ENCODE data around the gene DNM3.

The DNM3 gene

DNA sequence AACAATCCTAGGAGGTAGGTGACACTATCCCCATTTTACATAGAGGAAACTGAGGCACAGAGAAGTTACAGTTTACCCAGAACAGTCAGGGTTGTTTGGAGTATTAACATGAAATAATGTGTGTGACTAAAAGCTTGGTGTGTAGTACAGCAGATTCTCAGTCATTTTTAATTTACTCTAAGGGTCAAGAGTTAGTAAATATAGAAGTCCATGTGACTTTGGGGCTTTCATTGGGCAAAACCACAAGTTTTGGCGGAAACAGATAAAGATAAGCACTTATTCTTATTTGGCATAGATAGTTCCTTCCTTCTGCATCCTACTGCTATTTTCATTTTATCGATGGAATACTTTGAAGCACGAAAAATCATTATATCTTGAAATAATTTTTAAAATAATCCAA, 128.5 kb downstream of the DNM3 start (continued):
- no peak for TF ChIP-seq ZIC2 (tag by site-specific recombination; IDR thresholded peaks at IDR 0.05)
- no peak for TF ChIP-seq ZNF274 (IDR thresholded peaks at IDR 0.05; ENCODE audit: low read length)
- no peak for TF ChIP-seq ZNF274 (tag by site-specific recombination; IDR thresholded peaks at IDR 0.05; ENCODE audit: borderline replicate concordance)
- TF ChIP-seq ZNF302 (tag by site-specific recombination; IDR thresholded peaks at IDR 0.05; ENCODE audit: low read depth): no peak
- TF ChIP-seq SP2 (tag by site-specific recombination; IDR thresholded peaks at IDR 0.05): no peak
- TF ChIP-seq ZNF596 (tag by site-specific recombination; IDR thresholded peaks at IDR 0.05): no peak

GRCh38 chr1:171972846-171973245, 131.5 kb downstream of the DNM3 start:
- H3K4me1 ChIP-seq (ENCODE audit: control insufficient read depth, insufficient read depth, low read length): no peaks in the 10 kb centered on the region; the same call in 1 of the 2 replicates
- CTCF ChIA-PET: interaction anchor here (2.4 kb wide), 1 partner anchor 12 kb away, joined by 9 read pairs; no protein-coding TSS in a partner anchor

GRCh38 chr1:171973421-171973820, 132.1 kb downstream of the DNM3 start:
- no peaks in the 10 kb centered on the region for H3K9me3 ChIP-seq (ENCODE audit: control insufficient read depth, insufficient read depth, low read depth, low read length)
- POLR2A ChIA-PET: no interaction called here
- CTCF ChIA-PET: interaction anchor here (2.4 kb wide), 1 partner anchor 12 kb away, joined by 9 read pairs; no protein-coding TSS in a partner anchor
- H3K4me1 ChIP-seq (ENCODE audit: control insufficient read depth, insufficient read depth, low read length): no peaks in the 10 kb centered on the region; the same call in 1 of the 2 replicates
- TF ChIP-seq ZNF530 (tag by site-specific recombination; IDR thresholded peaks at IDR 0.05; ENCODE audit: low read depth) (no peak), ZNF350 (tag by site-specific recombination; IDR thresholded peaks at IDR 0.05) (no peak), ZNF19 (tag by site-specific recombination; IDR thresholded peaks at IDR 0.05; ENCODE audit: low read depth) (no peak), ZNF280D (tag by site-specific recombination; IDR thresholded peaks at IDR 0.05) (no peak), SALL2 (tag by site-specific recombination; IDR thresholded peaks at IDR 0.05; ENCODE audit: borderline replicate concordance) (no peak), PRDM10 (tag by site-specific recombination; IDR thresholded peaks at IDR 0.05) (no peak), ZNF394 (tag by site-specific recombination; IDR thresholded peaks at IDR 0.05; ENCODE audit: borderline replicate concordance) (no peak), HOXD13 (CRISPR knock-in tag; IDR thresholded peaks at IDR 0.05; ENCODE audit: borderline replicate concordance) (no peak), ZNF664 (tag by site-specific recombination; IDR thresholded peaks at IDR 0.05) (no peak), HOXC10 (CRISPR knock-in tag; IDR thresholded peaks at IDR 0.05) (no peak)
- no peak overlapping the region for H3K27ac ChIP-seq (ENCODE audit: extremely low read depth, low read depth, low read length)
- H3K4me3 ChIP-seq (ENCODE audit: low read depth, low read length): no peak overlapping the region
- H3K36me3 ChIP-seq (ENCODE audit: control insufficient read depth in 2 of 2, insufficient read depth in 1 of 2, low read length in 2 of 2): no peaks in the 10 kb centered on the region

More at GRCh38 chr1:171972846-171973245, 131.5 kb downstream of the DNM3 start:
- Histone ChIP-seq H3K9me3 (ENCODE audit: control insufficient read depth, insufficient read depth, low read depth, low read length) (no peaks in the 10 kb centered on the region), H3K36me3 (ENCODE audit: control insufficient read depth in 2 of 2, insufficient read depth in 1 of 2, low read length in 2 of 2) (no peaks in the 10 kb centered on the region), H3K4me3 (ENCODE audit: low read depth, low read length) (no peak overlapping the region), H3K27ac (ENCODE audit: extremely low read depth, low read depth, low read length) (no peak overlapping the region)
- POLR2A ChIA-PET: no interaction called here
- TF ChIP-seq ZNF571 (tag by site-specific recombination; IDR thresholded peaks at IDR 0.05): no peak
- TF ChIP-seq ZNF146 (tag by site-specific recombination; IDR thresholded peaks at IDR 0.05): no peak
- no peak for TF ChIP-seq ZNF473 (tag by site-specific recombination; IDR thresholded peaks at IDR 0.05)
- no peak for TF ChIP-seq KLF9 (tag by site-specific recombination; IDR thresholded peaks at IDR 0.05; ENCODE audit: low read depth)
- no peak for TF ChIP-seq ZEB2 (tag by site-specific recombination; IDR thresholded peaks at IDR 0.05)
- no peak for TF ChIP-seq KLF16 (tag by site-specific recombination; IDR thresholded peaks at IDR 0.05)
- no peak for TF ChIP-seq ZNF544 (tag by site-specific recombination; IDR thresholded peaks at IDR 0.05)
- no peak for TF ChIP-seq ZNF138 (tag by site-specific recombination; IDR thresholded peaks at IDR 0.05; ENCODE audit: borderline replicate concordance)
- TF ChIP-seq SALL2 (tag by site-specific recombination; IDR thresholded peaks at IDR 0.05; ENCODE audit: borderline replicate concordance): no peak
- TF ChIP-seq ZNF677 (tag by site-specific recombination; IDR thresholded peaks at IDR 0.05): no peak
- TF ChIP-seq ZNF311 (tag by site-specific recombination; IDR thresholded peaks at IDR 0.05; ENCODE audit: borderline replicate concordance): no peak
- TF ChIP-seq, protein P1, sequence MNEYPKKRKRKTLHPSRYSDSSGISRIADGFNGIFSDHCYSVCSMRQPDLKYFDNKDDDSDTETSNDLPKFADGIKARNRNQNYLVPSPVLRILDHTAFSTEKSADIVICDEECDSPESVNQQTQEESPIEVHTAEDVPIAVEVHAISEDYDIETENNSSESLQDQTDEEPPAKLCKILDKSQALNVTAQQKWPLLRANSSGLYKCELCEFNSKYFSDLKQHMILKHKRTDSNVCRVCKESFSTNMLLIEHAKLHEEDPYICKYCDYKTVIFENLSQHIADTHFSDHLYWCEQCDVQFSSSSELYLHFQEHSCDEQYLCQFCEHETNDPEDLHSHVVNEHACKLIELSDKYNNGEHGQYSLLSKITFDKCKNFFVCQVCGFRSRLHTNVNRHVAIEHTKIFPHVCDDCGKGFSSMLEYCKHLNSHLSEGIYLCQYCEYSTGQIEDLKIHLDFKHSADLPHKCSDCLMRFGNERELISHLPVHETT (tag by site-specific recombination; IDR thresholded peaks at IDR 0.05): no peak
- no peak for TF ChIP-seq ZNF175 (tag by site-specific recombination; IDR thresholded peaks at IDR 0.05)
- no peak for TF ChIP-seq ZNF501 (tag by site-specific recombination; IDR thresholded peaks at IDR 0.05)
- no peak for TF ChIP-seq ZNF48 (tag by site-specific recombination; IDR thresholded peaks at IDR 0.05)
